Natural killer cell treated with Interleukin-12 subunit alpha and Interleukin-12 subunit beta and Interleukin-15 and Interleukin-18, amount 100 ng/mL, for 72 hours (primary cell): Measurements from ENCODE around the gene ACP7. TPM values are rescaled to one million over a fixed set of nuclear protein-coding genes. Genes with fewer than 3 reads are reported as not detected.

ENCODE experiments used
- ATAC-seq, 2 donors: fragments of 150-1000 bp; cut with Tn5 transposase in 1 of 2; sonication (Bioruptor Pico), chemical (Tn5 transposase) in 1 of 2; 2 replicates each; pipeline ENCODE4 v1.10.0; 2021
- DNase-seq: peaks from one replicate; pipeline ENCODE4 v3.0.0; 2022; ENCODE audit warnings: low spot score
- H3K27ac Mint-ChIP-seq, 2 donors: 1 replicate in 1 of 2; 2 replicates in 1 of 2; pipeline ENCODE4 v1.8.0; 2022; ENCODE audit warnings: mixed read lengths in 2 of 2, mild to moderate bottlenecking in 1 of 2, moderate library complexity in 1 of 2
- H3K27me3 Mint-ChIP-seq, 2 donors: 1 replicate in 1 of 2; 2 replicates in 1 of 2; pipeline ENCODE4 v1.8.0; 2022; ENCODE audit warnings: mixed read lengths in 2 of 2
- H3K36me3 Mint-ChIP-seq: one replicate; pipeline ENCODE4 v1.8.0; 2022; ENCODE audit warnings: mixed read lengths
- H3K4me1 Mint-ChIP-seq, 2 donors: 1 replicate in 1 of 2; 2 replicates in 1 of 2; pipeline ENCODE4 v1.8.0; 2022; ENCODE audit warnings: low read depth in 2 of 2, mixed read lengths in 2 of 2, mild to moderate bottlenecking in 1 of 2
- H3K4me3 Mint-ChIP-seq: one replicate; pipeline ENCODE4 v1.8.0; 2022; ENCODE audit warnings: mixed read lengths
- H3K9me3 Mint-ChIP-seq: 2 replicates; pipeline ENCODE4 v1.8.0; 2022; ENCODE audit warnings: mixed read lengths
- total RNA-seq, 2 donors: library from RNA; stranded (reverse); gene quantifications; one replicate each; pipeline ENCODE4 v1.2.3, GENCODE V29; 2022

ACP7 gene
- total RNA-seq, 2 donors from 2014 or later = 0.36 TPM; not detected in 1

GRCh38 chr19:39146686-39147450, 62.7 kb downstream of the ACP7 start:
- Mint-ChIP-seq H3K9me3 (no peaks in the 10 kb centered on the region), H3K36me3 (no peaks in the 10 kb centered on the region), H3K4me1 (peaks cover 37 to 52% of the 10 kb centered on the region in 2 donors), H3K4me3 (no peak overlapping the region), H3K27ac (no peak overlapping the region), H3K27me3 (no peaks in the 10 kb centered on the region)
- ATAC-seq (no peak), DNase-seq (no peak)

DNA sequence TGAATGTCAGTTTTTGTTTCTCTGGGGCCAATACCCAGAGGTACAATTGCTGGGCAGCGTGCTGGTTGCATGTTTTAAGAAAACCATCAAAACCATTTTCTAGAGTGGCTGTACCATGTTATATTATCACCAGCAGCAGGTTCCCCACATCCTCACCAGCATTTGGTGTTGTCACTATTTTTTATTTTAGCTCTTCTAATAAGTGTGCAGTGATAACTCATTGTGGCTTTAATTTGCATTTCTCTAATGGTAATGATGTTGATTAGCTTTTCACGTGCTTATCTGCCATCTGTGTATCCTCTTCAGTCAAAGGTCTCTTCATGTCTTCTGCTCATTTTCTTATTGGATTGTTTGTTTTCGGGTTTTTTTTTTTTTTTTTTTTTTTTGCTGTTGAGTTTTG, 63.3 kb downstream of the ACP7 start:
- DNase-seq (no peak), ATAC-seq (no peak)
- Mint-ChIP-seq H3K9me3 (no peaks in the 10 kb centered on the region), H3K36me3 (no peaks in the 10 kb centered on the region), H3K27me3 (no peaks in the 10 kb centered on the region), H3K4me3 (no peak overlapping the region), H3K27ac (no peak overlapping the region), H3K4me1 (peaks cover 37 to 55% of the 10 kb centered on the region in 2 donors)

- H3K27ac Mint-ChIP-seq = no peak overlapping the region
- no peaks in the 10 kb centered on the region for H3K9me3 Mint-ChIP-seq
- H3K36me3 Mint-ChIP-seq = no peaks in the 10 kb centered on the region
- ATAC-seq (no peak), DNase-seq (no peak)
- peaks cover 33 to 52% of the 10 kb centered on the region in 2 donors for H3K4me1 Mint-ChIP-seq
- no peak overlapping the region for H3K4me3 Mint-ChIP-seq
- H3K27me3 Mint-ChIP-seq = no peaks in the 10 kb centered on the region
These were observed 64.9 kb downstream of the ACP7 start for GRCh38 chr19:39148939-39149529.

GRCh38 chr19:39150235-39150634, 66.1 kb downstream of the ACP7 start:
- no peak overlapping the region for H3K27ac Mint-ChIP-seq
- H3K27me3 Mint-ChIP-seq = no peaks in the 10 kb centered on the region
- H3K36me3 Mint-ChIP-seq = no peaks in the 10 kb centered on the region
- DNase-seq (no peak), ATAC-seq (no peak)
- H3K4me3 Mint-ChIP-seq = no peak overlapping the region
- H3K4me1 Mint-ChIP-seq = peaks cover 24 to 44% of the 10 kb centered on the region in 2 donors
- no peaks in the 10 kb centered on the region for H3K9me3 Mint-ChIP-seq

GRCh38 chr19:39150807-39151600, 66.8 kb downstream of the ACP7 start:
- peak in 1 of 2 donors; percentile 36 for ATAC-seq
- DNase-seq = no peak
- no peaks in the 10 kb centered on the region for H3K9me3 Mint-ChIP-seq
- H3K27me3 Mint-ChIP-seq = no peaks in the 10 kb centered on the region
- peaks cover 20 to 44% of the 10 kb centered on the region in 2 donors for H3K4me1 Mint-ChIP-seq
- H3K27ac Mint-ChIP-seq = peak overlapping the region in 1 of 2 donors; percentile 71
- no peak overlapping the region for H3K4me3 Mint-ChIP-seq
- no peaks in the 10 kb centered on the region for H3K36me3 Mint-ChIP-seq

DNA sequence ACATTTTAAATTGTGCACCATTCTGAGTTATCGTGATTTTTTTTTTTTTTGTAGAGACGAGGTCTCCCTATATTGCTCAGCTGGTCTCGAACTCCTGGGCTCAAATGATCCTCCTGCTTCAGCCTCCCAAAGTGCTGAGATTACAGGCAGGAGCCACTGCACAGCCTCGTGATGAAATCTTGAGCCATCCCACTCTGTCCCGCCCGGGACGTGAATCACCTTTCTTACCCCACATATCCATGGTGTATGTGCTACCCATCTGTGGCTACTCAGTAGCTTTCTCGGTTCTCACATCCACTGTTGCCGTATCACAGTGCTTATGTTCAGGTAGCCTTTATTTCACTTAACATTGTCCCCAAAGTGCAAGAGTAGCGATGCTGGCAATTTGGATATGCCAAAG, 67.9 kb downstream of the ACP7 start:
- Mint-ChIP-seq H3K9me3 (no peaks in the 10 kb centered on the region), H3K4me3 (no peak overlapping the region), H3K27ac (no peak overlapping the region), H3K27me3 (no peaks in the 10 kb centered on the region), H3K4me1 (peaks cover 20 to 41% of the 10 kb centered on the region in 2 donors), H3K36me3 (no peaks in the 10 kb centered on the region)
- ATAC-seq (no peak), DNase-seq (no peak)

GRCh38 chr19:39154100-39154628, 70.0 kb downstream of the ACP7 start:
- ATAC-seq (no peak), DNase-seq (no peak)
- Mint-ChIP-seq H3K4me3 (no peak overlapping the region), H3K36me3 (no peaks in the 10 kb centered on the region), H3K27me3 (no peaks in the 10 kb centered on the region), H3K27ac (no peak overlapping the region), H3K4me1 (peaks cover 22 to 43% of the 10 kb centered on the region in 2 donors), H3K9me3 (no peaks in the 10 kb centered on the region)

- no peak overlapping the region for H3K4me3 Mint-ChIP-seq
- ATAC-seq (no peak), DNase-seq (no peak)
- H3K27ac Mint-ChIP-seq = no peak overlapping the region
- peaks cover 22 to 42% of the 10 kb centered on the region in 2 donors for H3K4me1 Mint-ChIP-seq
- no peaks in the 10 kb centered on the region for H3K36me3 Mint-ChIP-seq
- no peaks in the 10 kb centered on the region for H3K9me3 Mint-ChIP-seq
- no peaks in the 10 kb centered on the region for H3K27me3 Mint-ChIP-seq
These were observed 70.5 kb downstream of the ACP7 start for GRCh38 chr19:39154629-39155100.

DNA sequence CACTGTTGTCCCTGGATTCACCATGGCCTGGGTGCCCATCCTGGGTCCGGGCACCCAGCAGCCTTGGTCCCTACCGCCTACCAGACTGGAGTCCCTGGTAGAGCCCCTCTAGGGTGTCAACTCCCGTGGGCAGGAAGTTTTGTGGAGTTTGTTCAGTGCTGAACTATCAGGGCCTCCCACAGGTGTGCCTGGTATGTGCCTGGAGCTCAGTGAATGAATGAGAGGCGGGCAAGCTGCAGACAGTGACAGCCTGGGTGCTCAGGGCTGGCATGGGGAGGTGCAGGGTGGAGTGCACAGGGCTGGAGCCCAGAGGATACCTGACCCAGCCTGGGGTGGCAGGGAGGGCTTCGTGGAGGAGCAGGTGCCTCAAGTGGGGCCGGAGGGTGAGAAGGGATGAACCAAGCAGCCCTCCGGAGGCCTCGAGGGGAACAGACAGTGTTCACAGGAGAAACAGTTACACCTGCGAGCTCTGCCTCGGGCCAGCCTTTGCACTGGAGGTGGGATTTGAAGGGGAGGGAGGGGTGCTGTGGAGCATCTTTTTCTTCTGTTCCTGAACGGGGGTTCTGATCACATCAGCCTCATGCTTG, 71.0 kb downstream of the ACP7 start:
- DNase-seq = no peak
- no peak for ATAC-seq
- H3K4me3 Mint-ChIP-seq = no peak overlapping the region
- H3K9me3 Mint-ChIP-seq = no peaks in the 10 kb centered on the region
- H3K27me3 Mint-ChIP-seq = no peaks in the 10 kb centered on the region
- H3K27ac Mint-ChIP-seq = no peak overlapping the region
- peaks cover 24 to 43% of the 10 kb centered on the region in 2 donors for H3K4me1 Mint-ChIP-seq
- no peaks in the 10 kb centered on the region for H3K36me3 Mint-ChIP-seq

DNA sequence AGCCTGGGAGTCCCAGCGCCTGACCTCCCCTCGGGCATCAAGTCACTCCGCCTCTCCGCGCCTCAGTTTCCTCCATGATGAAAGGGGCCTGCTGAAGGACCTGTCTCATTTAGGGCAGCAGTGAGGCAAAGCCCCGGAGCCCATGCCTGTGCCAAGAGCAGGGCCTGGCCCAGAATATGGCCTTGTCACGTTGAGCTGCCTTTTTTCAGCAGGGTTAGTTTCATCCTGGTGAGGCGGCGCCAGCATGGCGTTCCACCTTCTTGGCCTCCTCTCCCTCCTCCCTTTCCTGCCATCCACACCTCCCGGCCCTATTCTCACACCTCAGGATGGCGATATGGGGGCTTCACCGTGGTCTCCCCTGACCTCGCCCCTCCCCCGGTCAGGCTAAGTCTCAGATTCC, 71.6 kb downstream of the ACP7 start:
- peaks cover 27 to 47% of the 10 kb centered on the region in 2 donors for H3K4me1 Mint-ChIP-seq
- no peak for DNase-seq
- H3K27ac Mint-ChIP-seq = no peak overlapping the region
- no peaks in the 10 kb centered on the region for H3K9me3 Mint-ChIP-seq
- no peak overlapping the region for H3K4me3 Mint-ChIP-seq
- H3K27me3 Mint-ChIP-seq = no peaks in the 10 kb centered on the region
- no peak for ATAC-seq
- no peaks in the 10 kb centered on the region for H3K36me3 Mint-ChIP-seq

GRCh38 chr19:39156326-39157230, 72.4 kb downstream of the ACP7 start:
- peak overlapping the region in 1 of 2 donors; percentile 45 for H3K27ac Mint-ChIP-seq

GRCh38 chr19:39157275-39157996, 73.3 kb downstream of the ACP7 start:
- no peak for DNase-seq
- peak overlapping the region in 1 of 2 donors; percentile 45 for H3K27ac Mint-ChIP-seq
- ATAC-seq = no peak
- H3K36me3 Mint-ChIP-seq = no peaks in the 10 kb centered on the region
- peaks cover 22 to 38% of the 10 kb centered on the region in 2 donors for H3K4me1 Mint-ChIP-seq
- no peak overlapping the region for H3K4me3 Mint-ChIP-seq
- no peaks in the 10 kb centered on the region for H3K27me3 Mint-ChIP-seq
- no peaks in the 10 kb centered on the region for H3K9me3 Mint-ChIP-seq

More at GRCh38 chr19:39156326-39157230, 72.4 kb downstream of the ACP7 start:
- Mint-ChIP-seq H3K9me3 (no peaks in the 10 kb centered on the region), H3K4me3 (no peak overlapping the region), H3K27me3 (no peaks in the 10 kb centered on the region), H3K4me1 (peaks cover 21 to 41% of the 10 kb centered on the region in 2 donors), H3K36me3 (no peaks in the 10 kb centered on the region)
- DNase-seq (no peak), ATAC-seq (no peak)
